ENCODE data around the gene PIP4P1. TPM values are rescaled to one million over a fixed set of nuclear protein-coding genes. Genes with fewer than 3 reads are reported as not detected.

PIP4P1 gene
- total and polyA plus RNA-seq, 2 of the 13 experiments (the other 11 are each of a cell fraction or from before 2014, with no cell fraction given): 33.4 to 47.0 TPM

- TF ChIP-seq PREB (CRISPR knock-in tag; IDR thresholded peaks at IDR 0.05): no peak
- TF ChIP-seq ATRX (CRISPR knock-in tag; IDR thresholded peaks at IDR 0.05; ENCODE audit: borderline replicate concordance): no peak
- TF ChIP-seq ZNF136 (CRISPR knock-in tag; IDR thresholded peaks at IDR 0.05; ENCODE audit: low read depth): peak; percentile 70; the same call in 1 of the 2 replicates
- TF ChIP-seq DZIP1 (CRISPR knock-in tag; IDR thresholded peaks at IDR 0.05): peak; percentile 27
- no peak for TF ChIP-seq KLF13 (CRISPR knock-in tag; IDR thresholded peaks at IDR 0.05)
- TF ChIP-seq ZNF18 (CRISPR knock-in tag; IDR thresholded peaks at IDR 0.05; ENCODE audit: insufficient replicate concordance): no peak
- peak; percentile 99 for TF ChIP-seq BHLHE40 (IDR thresholded peaks at IDR 0.05; ENCODE audit: low read length)
- no peak for TF ChIP-seq GABPA (IDR thresholded peaks at IDR 0.05; ENCODE audit: low read depth, low read length)
- peak; percentile 54; the same call in 1 of the 2 replicates for TF ChIP-seq GABPA (CRISPR knock-in tag; IDR thresholded peaks at IDR 0.05; ENCODE audit: low read depth)
- no peak; the same call in none of the 2 replicates for TF ChIP-seq RXRA (CRISPR knock-in tag; IDR thresholded peaks at IDR 0.05)
- peak; percentile 92; the same call in 1 of the 2 replicates for TF ChIP-seq GTF2F1 (IDR thresholded peaks at IDR 0.05; ENCODE audit: low read length)
- TF ChIP-seq AHR (CRISPR knock-in tag; IDR thresholded peaks at IDR 0.05): peak; percentile 89
- TF ChIP-seq MEIS2 (CRISPR knock-in tag; IDR thresholded peaks at IDR 0.05): peak; percentile 49; the same call in 1 of the 2 replicates
- TF ChIP-seq ZNF546 (CRISPR knock-in tag; conservative IDR thresholded peaks at IDR 0.05): peak; percentile 91; the same call in 1 of the 2 replicates
- peak; percentile 93 for TF ChIP-seq SP4 (CRISPR knock-in tag; IDR thresholded peaks at IDR 0.05)
- peak; percentile 71; the same call in 1 of the 2 replicates for TF ChIP-seq FOSL2 (CRISPR knock-in tag; IDR thresholded peaks at IDR 0.05)
- TF ChIP-seq EHMT2 (IDR thresholded peaks at IDR 0.05; ENCODE audit: borderline replicate concordance, low read depth, low read length): peak; percentile 71; the same call in 1 of the 2 replicates
Observed at GRCh38 chr14:20461225-20462141, at the start of gene PIP4P1 (continued).
